Measurements from ENCODE around the gene HDAC2.
"Not testable (repeated sequence)": the region's sequence is repeated elsewhere in the genome, so short reads cannot be mapped to it uniquely, and the experiment has no call there.

Gene HDAC2

GRCh38 chr6:113969888-113970804, 802 bp downstream of the HDAC2 start:
- DNase-seq, result peak; percentile 47

GRCh38 chr6:113968472-113968871, 2.5 kb downstream of the HDAC2 start:
- no peak for DNase-seq

GRCh38 chr6:113967777-113968176, 3.2 kb downstream of the HDAC2 start:
- DNase-seq, result no peak

GRCh38 chr6:113960795-113961194, 10.2 kb downstream of the HDAC2 start:
- no peak for DNase-seq

DNA sequence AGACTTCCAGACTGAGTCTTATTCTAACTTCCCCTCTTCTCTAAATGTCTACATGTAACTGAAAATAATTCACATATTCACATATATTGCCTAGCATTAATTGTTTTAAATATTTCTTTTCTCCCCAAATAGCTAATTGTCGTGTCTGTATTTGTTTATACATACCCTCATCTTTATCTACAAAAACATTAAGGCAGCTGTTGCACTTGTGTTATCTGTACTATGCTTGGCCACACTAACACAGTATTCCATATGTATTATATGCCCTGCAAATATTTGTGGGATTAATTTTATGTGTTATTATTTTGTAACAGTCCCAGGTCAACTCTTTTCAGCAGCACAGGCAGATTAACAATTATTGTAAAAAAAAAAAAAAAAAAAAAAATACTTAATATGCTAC, 11.7 kb downstream of the HDAC2 start:
- DNase-seq, result no peak

GRCh38 chr6:113954653-113955052, 16.3 kb downstream of the HDAC2 start:
- no peak for DNase-seq

DNA sequence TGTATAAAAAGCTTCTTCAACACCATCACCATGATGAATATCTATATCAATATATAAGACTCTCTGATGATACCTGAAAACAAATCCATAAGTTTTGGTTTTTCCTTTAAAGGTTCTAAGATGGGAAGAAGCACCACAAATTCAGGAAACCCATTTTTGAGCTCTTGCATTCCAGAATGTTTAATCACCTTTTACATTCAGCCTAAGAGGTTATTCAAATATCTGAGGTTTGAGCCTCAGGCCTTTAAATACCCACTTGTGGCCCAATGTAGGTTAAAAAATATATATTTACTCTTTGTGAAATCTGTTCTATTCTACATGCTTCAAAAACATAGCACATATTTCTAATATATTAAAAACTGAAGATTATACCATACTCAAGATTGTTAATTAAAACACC, 17.6 kb downstream of the HDAC2 start:
- no peak for DNase-seq

DNA sequence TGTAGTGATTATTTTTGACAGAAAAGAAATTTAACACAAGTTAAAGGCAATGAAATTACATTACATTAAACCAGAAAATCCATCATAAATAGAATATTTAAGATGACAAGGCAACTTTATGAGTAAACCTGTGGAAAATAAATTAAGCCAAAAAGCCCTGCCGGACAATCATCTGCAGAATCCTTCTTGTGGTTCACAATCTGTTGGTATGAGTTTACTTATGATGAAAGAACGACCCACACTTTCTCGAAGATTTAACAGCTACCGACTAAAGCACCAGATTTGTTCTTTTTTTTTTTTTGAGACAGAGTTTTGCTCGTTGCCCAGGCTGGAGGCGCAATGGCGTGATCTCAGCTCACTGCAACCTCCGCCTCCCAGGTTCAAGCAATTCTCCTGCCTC, 21.4 kb downstream of the HDAC2 start:
- no peak for DNase-seq

DNA sequence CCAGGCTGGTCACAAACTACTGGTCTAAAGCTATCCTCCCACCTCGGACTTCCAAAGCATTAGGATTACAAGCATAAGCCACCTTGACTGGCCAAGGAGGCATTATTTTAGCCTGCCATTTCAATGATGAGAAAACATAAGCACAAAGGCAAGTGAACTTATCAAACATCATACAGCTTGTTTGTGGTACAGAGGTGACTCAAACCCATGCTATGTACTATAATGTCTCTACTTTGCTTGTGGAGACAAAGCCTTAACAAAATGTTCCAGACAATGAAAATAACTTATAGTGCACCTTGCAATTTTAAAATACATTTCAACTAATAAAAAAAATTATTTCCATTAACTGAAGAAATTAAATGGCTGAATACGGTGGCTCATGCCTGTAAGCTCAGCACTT, 26.2 kb downstream of the HDAC2 start:
- DNase-seq, result no peak

DNA sequence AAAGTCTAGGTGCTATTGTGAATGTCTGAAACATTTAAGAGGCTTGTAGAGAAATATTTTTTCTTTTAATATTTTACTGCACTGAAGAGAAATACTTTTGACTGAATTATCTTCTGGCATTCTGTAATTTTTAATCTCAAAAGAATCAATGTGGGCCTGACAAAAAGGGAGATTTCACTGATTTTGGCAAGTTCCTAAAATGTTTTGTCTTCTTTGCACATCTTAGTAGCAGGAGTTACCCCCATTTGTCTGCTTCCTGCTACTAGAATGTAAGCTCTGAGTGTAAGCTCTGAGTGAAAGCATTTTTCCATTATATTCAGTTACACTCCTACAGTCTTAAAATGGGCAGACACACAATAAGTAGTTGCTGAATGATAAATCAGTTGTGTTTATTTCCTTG, 31.1 kb downstream of the HDAC2 start:
- no peak for DNase-seq

DNA sequence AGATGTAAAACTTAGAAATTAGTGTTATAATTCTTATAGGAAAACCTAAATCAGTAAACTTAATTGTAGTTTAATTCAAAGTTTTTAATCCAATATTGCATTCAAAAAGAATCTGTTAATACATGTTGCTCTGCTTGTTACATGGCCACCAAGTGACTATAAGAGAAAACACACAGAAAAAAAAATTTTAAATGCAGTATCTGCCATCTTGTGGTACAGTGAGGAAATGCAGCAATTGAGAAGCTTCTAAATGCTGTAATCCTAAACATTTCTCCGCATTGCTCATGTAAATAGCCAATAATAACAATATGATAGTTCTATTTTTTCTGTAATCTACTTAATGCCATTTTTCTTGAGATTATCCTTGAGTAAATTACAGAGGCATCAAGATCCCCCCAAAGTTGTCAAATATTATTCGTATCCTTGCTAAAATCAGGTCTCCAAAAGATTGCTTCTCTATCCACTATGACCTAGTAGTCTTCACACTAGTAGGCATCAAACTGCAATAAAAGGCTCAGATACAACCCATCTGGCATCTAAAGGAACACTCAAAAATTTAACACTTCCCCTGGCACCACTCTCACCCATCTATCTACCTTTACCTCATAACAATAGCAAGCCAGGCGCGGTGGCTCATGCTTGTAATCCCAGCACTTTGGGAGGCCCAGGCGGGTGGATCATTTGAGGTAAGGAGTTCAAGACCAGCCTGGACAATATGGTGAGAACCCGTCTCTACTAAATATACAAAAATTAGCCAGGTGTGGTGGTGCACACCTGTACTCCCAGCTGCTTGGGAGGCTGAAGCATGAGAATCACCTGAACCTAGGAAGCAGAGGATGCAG, 34.6 kb downstream of the HDAC2 start:
- DNase-seq, result peak; percentile 74

- DNase-seq, result no peak
These were observed 36.8 kb downstream of the HDAC2 start for GRCh38 chr6:113934101-113934500.

DNA sequence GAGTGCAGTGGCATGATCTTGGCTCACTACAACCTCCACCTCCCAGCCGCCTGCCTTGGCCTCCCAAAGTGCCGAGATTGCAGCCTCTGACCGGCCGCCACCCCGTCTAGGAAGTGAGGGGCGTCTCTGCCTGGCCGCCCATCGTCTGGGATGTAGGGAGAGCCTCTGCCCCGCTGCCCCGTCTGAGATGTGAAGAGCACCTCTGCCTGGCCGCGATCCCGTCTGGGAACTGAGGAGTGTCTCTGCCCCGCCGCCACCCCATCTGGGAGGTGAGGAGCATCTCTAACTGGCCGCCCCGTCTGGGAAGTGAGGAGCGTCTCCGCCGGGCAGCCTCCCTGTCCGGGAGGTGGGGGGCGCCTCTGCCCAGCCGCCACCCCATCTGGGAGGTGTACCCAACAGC, 39.0 kb downstream of the HDAC2 start:
- not testable (repeated sequence) for DNase-seq

- DNase-seq, result no peak
These were observed 40.8 kb downstream of the HDAC2 start for GRCh38 chr6:113930183-113930582.

DNA sequence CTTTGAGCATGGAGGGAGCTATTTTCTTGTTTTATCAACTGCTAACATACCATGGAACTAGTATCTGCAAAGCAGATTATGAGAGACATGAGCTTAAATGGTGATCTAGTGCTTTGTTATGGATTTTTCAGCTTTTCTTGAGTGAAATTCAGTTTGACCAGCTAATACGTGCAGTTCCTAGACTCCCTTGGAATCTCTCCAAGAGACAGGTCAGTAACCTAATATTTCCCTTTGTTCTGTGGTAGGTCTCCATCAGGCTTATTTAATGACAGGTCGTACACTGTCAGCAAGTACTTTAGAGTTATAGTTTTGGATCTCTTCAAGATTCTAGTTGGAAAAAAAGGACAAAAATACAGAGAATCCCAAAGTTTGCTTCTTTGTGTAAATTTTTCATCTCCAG, 43.9 kb downstream of the HDAC2 start:
- DNase-seq, result peak; percentile 41

DNA sequence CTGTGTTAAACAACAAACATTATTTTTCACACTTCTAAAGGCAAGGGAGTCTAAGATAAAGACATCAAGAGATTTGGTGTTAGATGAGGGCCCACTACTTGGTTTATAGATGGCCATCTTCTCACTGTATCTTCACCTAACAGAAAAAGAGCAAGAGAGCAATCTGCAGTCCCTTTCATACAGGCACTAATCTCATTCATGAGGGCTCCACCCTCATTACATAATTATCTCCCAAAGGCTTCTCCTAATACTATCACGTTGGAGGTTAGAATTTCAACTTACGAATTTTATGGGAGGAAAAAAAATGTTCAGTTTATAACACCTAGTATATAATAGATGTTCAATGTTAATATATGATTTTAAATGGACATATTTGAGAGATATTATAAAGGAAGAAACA, 45.6 kb downstream of the HDAC2 start:
- DNase-seq, result no peak

DNA sequence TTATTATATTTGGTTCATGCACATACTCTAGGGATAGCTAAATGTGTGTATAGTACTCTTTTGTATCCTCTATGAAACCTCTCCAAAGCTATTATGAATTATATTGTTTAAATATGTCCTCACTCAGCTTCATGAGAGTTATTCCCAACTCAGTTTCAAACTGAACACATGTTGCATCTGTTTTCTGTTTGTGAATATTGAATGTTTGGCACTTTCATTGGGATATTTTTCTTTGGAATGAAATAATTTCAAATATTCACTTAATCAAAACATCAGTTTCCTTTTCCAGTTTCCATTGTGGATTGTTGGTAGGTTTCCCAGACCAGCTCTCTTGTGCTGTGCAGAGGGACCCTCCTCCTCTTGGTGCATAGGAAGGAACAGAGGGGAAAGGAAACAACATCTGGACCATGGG, 46.6 kb downstream of the HDAC2 start:
- no peak for DNase-seq

DNA sequence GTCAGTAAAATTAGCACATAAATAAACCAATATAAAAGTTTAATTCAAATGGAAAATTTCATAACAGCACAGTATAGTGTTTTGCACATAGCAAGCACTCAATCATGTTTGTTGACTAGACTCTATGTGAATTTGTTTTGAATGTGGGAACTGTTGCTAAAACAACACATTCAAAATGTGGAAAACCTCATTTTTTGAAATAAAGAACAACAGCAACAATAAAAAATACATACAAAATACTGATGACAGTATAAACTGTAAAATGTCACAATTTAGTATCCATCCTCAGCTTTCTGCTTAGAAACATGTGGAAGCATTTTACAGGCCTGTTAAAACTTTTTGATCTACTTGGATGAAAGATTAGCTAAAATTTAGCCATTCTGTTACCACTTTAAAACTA, 47.4 kb downstream of the HDAC2 start:
- DNase-seq, result no peak

- no peak for DNase-seq
These were observed 49.5 kb downstream of the HDAC2 start for GRCh38 chr6:113921299-113921904.

- no peak for DNase-seq
These were observed 50.2 kb downstream of the HDAC2 start for GRCh38 chr6:113920663-113921267.

GRCh38 chr6:113910285-113910684, 60.7 kb downstream of the HDAC2 start:
- DNase-seq, result not testable (repeated sequence)

DNA sequence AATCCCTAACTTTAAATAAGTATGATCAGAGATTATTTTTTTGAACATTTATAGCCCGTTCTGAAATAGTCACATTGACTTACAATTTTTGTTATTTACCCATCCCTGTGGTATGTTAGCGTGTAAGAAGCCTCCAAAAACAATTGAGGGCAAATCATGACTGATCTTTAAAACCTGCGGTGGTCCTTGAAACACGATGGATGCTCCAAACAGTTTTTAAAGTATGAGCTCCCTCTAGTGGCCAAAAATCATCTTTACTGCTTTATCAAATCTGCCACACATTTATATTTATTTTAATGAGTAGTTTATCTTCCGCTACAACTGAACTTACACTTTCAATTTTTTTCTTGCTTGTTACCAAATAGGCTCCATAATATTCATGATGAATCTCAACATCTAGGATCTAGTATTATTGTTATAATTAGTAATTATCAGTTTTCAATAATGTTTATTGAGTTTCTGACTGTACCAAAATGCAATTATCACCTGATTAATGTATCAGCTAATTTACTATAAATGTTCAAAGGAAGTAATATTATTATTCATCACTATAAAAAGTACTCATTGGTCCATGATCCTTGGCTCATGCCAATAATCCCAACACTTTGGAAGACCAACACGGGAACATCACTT, 61.6 kb downstream of the HDAC2 start:
- DNase-seq, result peak; percentile 75

- DNase-seq, result no peak
These were observed 62.1 kb downstream of the HDAC2 start for GRCh38 chr6:113908801-113909200.
